GM19468 (cell line): ENCODE results near the gene ARFGAP1.

ENCODE experiments used
- ATAC-seq: cut with Tn5 transposase; IDR thresholded peaks from one replicate; pipeline ENCODE4 v1.9.1; 2021; ENCODE audit warnings: mild to moderate bottlenecking, moderate library complexity, moderate number of reproducible peaks; ENCODE audit not compliant: unreplicated experiment; ENCODE audit errors: extremely low read depth

ARFGAP1 gene

DNA sequence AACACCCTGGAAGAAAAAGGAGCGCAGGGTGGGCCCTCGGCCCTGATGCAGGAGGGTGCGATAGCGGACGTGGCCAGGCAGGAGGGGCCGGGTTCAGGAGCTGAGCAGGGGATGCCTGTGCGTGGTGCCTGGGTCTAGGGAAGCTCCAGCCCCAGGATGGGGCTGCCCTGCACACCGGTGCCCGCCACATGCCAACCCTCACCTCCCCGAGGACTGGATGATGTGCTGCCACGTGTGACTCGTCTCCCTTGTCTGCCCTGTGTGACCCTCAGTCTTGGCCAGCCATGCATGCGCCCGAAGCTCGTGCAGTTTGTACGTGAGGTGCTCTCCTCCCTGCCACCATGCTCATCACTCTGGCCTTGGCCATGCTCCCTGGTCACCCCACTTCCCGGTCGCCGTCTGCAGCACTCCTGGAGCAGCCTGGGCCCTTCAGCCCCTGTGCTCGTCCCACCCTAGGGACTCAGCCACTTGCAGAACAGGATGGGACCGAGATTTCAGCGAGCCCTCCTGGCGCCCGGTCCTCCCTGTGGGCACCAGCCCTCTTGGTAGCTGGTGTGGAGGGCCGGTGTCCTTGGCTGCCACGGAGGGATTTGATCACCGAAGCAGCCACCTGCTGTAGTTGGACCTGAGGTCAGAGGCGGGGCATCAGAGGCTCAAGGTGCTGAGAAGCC is 16.1 kb downstream of the ARFGAP1 start:
- no peak for ATAC-seq

GRCh38 chr20:63289311-63290135 is 16.9 kb downstream of the ARFGAP1 start:
- no peak for ATAC-seq

DNA sequence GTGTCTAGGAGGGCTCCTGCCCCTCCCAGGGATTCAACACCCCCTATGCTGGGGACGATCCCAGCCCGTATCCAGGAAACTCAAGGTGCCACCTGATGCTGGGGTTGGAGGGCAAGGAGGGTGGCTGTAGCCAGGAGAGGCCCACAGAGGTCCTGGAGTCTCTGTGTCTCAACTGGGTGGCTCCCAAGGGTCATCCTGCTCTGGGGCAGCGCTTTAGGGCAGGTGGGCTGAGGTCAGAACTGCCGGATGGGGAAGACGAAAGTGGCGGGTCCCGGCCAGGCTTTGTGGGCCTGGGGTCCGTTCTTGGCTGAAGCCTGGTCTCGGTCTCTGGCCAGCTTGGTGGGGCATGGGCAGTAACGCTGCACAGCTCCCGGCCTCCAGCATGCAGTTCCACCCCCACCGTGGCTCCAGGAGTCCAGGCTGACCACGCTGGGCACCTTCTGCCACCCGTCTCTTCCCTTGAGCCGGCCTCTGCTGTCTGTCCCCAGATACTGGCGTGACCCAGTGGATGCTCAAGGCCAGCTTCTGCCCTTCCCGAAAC is 17.6 kb downstream of the ARFGAP1 start:
- ATAC-seq = no peak

GRCh38 chr20:63290677-63291472 is 18.3 kb downstream of the ARFGAP1 start:
- no peak for ATAC-seq

- ATAC-seq = no peak
These were observed 19.2 kb downstream of the ARFGAP1 start for GRCh38 chr20:63291811-63292210.

GRCh38 chr20:63292292-63292701 is 19.7 kb downstream of the ARFGAP1 start:
- ATAC-seq = no peak

GRCh38 chr20:63292904-63293303 is 20.3 kb downstream of the ARFGAP1 start, which contains the start of gene COL20A1:
COL20A1 (plus strand) TSS chr20:63293186; CDS start chr20:63295108, 1,922 bp downstream.
- ATAC-seq = no peak

GRCh38 chr20:63293456-63293855 is 20.8 kb downstream of the ARFGAP1 start:
- ATAC-seq = no peak

- ATAC-seq = no peak
These were observed 21.4 kb downstream of the ARFGAP1 start for GRCh38 chr20:63293871-63294535.

DNA sequence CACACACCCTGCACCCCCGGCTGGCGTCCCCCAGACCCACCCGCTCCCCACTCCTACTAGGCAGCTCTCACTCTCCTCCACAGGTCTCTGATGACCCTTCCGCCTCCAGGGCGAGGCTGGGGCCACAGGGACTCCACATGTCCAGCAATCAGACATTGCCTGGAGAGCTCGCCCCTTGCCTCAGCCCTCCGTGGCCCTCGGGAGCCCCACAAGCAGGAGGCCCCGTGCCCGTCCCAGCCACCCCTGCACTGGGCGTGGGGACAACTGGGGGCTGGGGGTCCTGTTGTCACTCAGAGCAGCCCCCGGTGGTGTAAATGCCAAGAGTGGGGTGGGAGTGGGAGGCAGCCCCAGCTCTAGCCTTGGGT is 21.9 kb downstream of the ARFGAP1 start:
- no peak for ATAC-seq

DNA sequence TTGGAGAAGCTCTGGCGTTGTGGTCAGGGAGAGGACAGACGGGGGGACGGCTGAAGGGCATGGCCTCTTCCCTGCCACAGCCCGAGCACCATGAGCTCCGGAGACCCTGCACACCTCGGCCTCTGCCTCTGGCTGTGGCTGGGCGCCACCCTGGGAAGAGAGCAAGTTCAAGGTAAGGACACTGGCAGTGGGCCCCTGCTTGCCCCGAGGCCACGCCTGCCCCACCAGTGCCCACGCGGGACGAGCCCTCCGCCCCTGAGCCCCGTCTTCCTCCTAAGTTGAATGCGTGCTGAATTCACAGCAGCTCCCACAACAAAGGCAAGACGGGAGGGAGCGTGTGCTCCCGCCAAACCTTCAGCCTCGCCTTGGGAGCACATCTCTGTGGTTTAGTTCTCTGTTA is 22.4 kb downstream of the ARFGAP1 start:
- ATAC-seq = no peak

GRCh38 chr20:63295422-63295821 is 22.8 kb downstream of the ARFGAP1 start:
- no peak for ATAC-seq

DNA sequence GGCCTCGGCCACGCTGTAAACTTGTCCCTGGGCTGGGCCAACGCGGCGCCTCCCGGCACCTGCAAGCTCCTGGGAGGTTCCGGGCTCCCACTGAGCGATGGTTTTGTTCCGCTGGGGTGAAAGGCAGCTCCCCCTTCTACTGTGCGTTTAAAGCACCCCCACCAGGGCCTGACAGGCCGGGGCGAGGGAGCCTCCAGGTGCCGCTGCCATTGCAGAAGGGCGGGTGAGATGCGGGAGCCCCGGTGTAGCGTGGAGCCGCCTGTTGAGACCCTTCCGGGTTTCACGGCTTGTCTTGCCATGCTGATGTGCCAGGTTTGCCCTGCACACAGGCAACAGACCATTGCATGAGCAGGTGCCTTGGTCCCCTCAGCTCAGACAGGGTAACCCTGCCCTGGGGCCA is 23.2 kb downstream of the ARFGAP1 start:
- no peak for ATAC-seq

DNA sequence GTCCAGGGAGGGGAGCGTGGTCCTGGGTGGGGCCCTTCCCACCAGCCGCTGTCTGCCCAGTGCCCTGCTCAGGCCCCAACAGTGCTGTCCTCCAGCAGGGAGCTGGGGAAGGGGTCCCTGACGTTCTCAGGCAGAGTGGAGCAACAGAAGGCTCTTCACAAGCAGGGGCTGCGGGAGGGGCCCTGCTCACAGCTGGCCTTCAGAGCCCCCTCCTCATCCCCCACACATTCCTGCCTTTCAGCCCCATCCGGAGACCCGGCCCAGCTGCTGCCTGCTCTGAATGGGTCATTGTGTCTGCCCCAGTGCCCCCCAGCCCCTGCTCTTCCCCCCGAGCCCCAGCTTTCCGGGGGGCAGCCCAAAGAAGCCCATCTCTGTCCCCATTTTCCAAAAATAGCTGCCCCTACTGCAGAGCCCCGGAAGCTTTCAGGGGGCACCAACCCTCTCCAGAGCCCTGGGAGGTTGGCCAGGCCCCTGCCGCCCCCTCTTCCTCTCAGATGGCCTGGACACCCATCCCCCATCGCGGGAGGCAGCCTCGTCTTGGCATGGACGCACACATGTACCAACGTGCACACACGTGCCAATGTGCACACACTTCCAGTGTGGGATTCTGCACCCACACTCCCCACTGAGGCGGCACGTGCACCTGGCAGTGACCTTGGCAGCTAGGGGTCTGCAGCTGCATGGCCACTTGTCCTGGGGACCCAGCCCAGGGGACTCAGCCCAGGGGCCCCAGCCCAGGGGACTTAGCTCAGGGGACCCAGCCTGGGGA is 24.1 kb downstream of the ARFGAP1 start:
- ATAC-seq = no peak

DNA sequence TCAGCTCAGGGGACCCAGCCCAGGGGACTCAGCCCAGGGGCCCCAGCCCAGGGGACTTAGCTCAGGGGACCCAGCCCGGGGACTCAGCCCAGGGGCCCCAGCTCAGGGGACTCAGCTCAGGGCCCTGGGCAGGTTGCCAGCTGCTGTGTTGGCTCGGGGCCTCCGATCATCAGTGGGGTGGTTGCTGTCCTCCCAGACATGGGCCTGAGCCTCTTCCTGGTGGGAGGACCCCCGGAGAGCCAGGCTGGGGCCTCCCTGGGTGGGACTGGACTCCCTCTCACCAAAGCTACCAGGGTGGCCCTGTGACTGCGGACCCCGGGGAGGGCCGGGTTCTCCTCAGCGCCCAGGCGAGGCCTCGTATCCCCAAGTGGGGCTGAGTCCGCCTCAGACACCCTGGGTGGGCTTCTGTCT is 24.8 kb downstream of the ARFGAP1 start:
- ATAC-seq = no peak

GRCh38 chr20:63297796-63298572 is 25.4 kb downstream of the ARFGAP1 start:
- no peak for ATAC-seq

DNA sequence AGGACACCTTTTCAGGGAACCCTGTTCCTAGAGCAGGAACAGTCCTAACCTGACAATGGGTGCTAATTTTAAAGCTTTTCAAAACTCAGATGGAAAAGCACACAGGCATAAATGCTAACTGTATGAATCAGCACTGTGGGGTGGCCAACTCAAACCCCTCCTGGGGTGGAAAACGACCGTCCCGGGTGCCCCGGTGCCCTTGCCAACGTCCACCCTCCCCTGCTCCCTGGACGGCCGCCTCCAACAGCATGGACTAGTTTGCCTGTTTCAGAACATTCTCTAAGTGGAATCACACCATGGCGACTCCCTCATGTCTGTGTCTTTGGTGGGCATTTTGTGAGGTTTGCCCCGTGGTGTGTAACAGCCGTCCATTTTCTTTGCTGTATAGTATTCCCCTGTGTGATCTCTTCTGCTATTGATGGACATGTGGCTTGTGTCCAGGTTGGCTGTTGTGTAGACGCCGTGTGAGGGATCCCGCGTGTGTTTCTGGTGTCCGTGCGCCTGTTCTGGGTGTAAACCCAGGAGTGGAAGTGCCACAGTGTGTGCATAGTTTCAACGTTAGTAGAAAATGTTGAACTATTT is 26.2 kb downstream of the ARFGAP1 start:
- no peak for ATAC-seq

DNA sequence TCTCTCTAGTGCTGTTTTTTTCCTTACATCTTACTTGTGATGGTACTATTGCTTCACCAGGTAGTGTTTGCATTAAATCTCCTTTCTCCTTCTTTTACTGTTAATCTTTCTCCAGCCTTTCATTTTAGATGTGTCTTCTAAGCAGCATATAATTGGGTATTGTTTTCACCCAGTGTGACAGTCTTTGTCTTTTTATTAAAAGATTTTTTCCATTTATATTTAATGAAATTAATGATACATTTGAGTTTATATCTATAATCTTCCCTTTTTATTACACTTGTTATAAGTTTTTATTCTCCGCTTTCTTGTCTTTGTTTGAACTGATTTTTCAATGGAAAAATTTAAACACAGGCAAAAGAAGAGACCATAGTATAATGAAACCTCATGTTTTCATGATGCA is 29.1 kb downstream of the ARFGAP1 start:
- ATAC-seq = no peak
